ENCODE data around the gene MZT1.

Gene MZT1

GRCh38 chr13:72686766-72687165 lies 40.7 kb downstream of the MZT1 start:
- DNase-seq, result no peak

GRCh38 chr13:72680353-72680752 lies 47.1 kb downstream of the MZT1 start:
- no peak for DNase-seq

DNA sequence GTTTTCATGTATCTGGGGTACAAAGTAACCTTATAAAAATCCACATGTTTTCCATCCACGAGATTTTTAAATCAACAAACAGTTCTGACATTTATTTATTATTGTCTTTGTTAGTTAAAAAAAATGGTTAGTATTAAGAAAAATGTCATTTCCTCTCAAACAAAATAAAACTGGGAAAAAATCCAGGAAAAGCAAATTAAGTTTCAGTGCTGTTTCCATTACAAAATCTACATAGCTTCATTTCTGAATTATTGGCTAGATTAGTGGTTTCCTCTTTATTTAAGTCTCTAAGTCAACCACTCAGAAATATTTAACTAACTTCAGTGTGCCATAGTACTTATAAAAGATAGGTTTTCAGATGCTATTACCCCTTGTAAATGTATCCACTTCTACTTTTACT lies 49.1 kb downstream of the MZT1 start:
- no peak for DNase-seq

- DNase-seq, result no peak
These were observed 50.0 kb downstream of the MZT1 start for GRCh38 chr13:72677431-72677830.

- DNase-seq, result no peak
These were observed 61.0 kb downstream of the MZT1 start for GRCh38 chr13:72666391-72666790.

GRCh38 chr13:72662548-72662947 lies 64.9 kb downstream of the MZT1 start:
- DNase-seq, result no peak

All from amygdala (tissue), 56 donors.